Measurements from ENCODE around the gene KIAA1328. TPM values are rescaled to one million over a fixed set of nuclear protein-coding genes. Genes with fewer than 3 reads are reported as not detected.

KIAA1328 gene
- 1.1 to 1.8 TPM (median 1.6 TPM) in 5 replicates for total RNA-seq (2022; extraction: Qiagen RNA extraction; ENCODE audit: low read depth)

GRCh38 chr18:36828630-36829361, at the start of gene KIAA1328, which contains the start of gene TPGS2:
KIAA1328 (plus strand) TSS chr18:36829127; CDS start chr18:36829139, 12 bp downstream.
TPGS2 (minus strand) TSS chr18:36829002; CDS start chr18:36828767, 235 bp downstream.

Other genes with a start within 250 kb of the KIAA1328 start
- 82.9 to 94.8 TPM (median 88.4 TPM) in 5 replicates for gene TPGS2, start 125 bp upstream of the KIAA1328 start, total RNA-seq (2022; extraction: Qiagen RNA extraction; ENCODE audit: low read depth)